ENCODE data around the gene UBE2J2.

DNA sequence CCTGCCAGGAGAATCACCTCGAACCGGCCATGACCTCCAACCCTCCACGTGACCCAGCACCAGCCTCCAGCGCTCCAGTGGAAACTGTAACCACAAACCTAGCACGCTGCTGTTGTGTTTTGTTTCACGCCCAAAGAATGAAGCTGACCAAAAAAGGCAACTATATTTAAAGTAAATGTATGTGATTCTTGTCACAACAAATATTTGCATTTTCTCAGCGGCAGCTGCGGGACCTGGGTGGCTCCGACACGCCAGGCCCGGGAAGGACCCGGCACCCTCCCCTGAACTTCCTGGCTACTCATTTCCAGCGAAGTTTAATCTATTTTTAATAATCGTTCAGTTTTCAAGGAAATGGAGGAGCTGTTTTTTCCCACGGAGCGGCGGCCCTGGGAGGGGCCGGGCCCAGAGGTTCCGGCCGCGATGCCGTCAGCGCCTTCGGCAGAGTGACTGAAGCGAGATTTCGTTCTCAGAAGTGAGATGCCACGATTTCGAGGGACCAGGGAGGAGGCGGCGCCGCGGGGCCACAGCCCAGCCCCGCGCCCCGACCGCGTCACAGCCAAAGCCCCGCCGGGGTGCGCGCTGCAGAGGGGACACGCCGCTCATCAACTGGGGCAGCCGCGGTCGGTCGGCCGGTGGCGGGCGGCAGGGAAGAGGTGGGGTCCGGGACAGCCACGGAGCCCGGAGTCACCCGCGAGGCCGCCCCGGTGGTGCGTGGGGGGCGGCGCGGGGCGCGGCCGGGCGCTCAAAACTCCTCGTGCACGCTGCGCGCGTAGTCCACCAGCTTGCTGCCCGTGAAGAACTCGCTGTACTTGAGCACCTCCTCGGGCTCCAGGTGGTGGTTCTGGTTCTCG is 56.7 kb downstream of the UBE2J2 start:
- TF ChIP-seq POLR2A (IDR thresholded peaks at IDR 0.05) = no peak
- TF ChIP-seq, protein P1, sequence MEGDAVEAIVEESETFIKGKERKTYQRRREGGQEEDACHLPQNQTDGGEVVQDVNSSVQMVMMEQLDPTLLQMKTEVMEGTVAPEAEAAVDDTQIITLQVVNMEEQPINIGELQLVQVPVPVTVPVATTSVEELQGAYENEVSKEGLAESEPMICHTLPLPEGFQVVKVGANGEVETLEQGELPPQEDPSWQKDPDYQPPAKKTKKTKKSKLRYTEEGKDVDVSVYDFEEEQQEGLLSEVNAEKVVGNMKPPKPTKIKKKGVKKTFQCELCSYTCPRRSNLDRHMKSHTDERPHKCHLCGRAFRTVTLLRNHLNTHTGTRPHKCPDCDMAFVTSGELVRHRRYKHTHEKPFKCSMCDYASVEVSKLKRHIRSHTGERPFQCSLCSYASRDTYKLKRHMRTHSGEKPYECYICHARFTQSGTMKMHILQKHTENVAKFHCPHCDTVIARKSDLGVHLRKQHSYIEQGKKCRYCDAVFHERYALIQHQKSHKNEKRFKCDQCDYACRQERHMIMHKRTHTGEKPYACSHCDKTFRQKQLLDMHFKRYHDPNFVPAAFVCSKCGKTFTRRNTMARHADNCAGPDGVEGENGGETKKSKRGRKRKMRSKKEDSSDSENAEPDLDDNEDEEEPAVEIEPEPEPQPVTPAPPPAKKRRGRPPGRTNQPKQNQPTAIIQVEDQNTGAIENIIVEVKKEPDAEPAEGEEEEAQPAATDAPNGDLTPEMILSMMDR (IDR thresholded peaks at IDR 0.05 in 4 of 5, conservative IDR thresholded peaks at IDR 0.05 in 1 of 5) = no peak

Data from gastrocnemius medialis (tissue), 4 donors.